ENCODE data around the gene AHDC1.

The AHDC1 gene

DNA sequence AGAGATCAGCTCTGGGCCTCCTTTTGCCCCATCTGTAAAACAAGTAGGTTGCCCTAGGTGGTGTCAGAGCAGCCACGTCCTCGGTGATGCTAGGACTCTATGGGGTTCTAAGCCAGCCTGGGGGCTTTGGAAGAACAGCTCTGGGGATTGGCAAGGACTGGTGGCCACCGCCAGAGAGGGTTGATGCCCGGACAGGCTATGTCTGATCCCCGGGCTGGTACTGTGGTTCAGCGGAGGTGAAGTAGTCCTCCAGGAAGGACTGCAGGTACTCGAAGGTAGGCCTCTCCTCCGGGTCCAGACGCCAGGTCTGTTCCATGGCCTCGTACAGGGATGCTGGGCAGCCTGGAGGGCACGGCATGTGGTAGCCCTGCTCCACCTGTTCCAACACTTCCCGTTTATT lies 8.8 kb upstream of the AHDC1 start:
- DNase-seq = no peak

DNA sequence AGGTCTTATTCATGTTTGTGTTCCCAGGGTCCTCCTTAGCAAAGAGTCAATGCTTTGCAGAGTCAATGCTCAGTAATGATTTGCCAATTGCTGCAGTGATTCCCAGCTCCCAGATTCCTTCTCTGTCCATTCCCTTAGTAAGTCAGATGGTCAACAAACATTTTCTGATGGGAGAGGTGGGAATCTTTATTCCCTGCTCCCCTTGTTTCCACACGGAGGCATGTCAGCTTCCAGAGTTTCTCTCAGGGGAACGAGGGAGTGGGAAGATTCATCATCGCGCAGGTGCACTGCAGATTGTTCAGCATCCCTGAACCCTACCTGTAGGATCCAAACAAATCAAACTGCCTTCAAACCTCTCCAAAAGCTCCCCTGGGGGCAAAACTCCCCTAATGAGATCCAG lies 7.5 kb upstream of the AHDC1 start:
- no peak for DNase-seq

DNA sequence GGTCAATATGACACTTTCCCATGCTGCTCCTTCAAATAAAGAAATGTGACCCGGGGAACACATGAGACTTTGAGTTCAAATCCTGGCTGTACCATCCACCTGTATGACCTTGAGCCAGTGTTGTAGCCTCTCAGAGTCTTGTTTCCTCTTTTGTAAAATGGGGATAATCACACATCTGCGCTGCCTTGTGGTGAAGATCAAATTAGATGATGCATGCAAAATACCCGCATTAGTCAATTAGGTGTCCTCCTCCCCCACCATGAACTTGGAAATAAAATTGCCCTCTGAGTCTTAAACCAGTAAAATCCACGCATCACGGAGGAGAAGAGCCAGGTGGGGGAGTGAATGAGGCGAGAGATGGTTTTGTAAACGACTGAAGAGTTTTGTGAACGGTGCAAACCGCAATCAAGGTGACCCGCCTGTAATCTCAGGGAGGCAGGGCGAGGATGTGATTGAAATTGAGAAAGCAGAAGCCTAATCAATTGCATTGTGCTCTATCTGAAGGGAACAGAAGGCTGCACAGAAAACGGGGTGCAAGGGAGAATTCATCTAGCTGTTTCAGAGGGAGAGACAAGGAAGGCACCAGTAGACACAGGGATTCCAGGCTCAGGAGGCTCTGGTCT lies 5.8 kb upstream of the AHDC1 start:
- no peak for DNase-seq

DNA sequence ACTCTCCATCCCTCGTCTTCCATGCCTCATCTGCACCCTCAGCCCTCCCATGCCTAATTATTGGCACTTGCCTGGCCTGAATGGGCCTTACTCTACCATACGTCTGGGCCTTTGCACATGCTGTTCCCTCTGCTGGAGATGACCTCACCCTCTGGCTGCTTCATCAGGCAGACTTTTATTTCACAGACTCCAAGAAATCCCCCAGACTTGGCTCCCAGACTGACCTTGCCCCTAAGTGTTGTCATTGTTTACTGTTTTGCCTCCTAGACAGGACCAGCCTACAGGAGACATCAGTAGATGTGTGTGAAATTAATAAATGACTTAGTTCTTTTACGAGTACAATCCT lies 5.2 kb upstream of the AHDC1 start:
- DNase-seq = peak; percentile 28

DNA sequence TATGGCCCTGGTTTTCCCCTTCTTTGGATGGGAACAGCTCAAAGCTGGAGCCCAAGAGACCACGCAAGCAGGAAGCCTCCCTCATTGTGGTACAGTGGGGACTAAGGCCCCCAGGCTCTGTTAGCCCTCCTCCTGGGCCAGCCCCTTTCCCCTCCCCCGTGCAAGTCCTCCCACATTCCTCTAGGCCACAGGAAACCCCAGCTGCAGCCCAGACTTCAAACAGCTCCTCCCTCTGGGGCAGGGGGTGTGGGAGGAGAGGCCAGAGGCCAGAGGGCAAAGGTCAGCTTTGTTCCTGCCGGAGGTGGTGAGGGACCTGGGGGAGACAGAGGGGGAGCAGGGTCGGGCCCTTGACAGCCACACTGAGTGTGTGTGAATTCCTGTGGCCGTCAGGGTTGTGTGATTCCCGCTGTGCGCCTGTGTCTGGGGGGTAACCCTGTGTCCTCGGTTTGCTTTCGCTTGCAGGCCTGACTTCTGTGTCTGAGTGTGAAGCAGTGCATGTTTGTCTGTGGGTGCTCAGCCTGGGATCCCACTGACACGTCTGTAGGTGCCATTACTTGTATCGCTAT lies 3.4 kb upstream of the AHDC1 start:
- DNase-seq = no peak

DNA sequence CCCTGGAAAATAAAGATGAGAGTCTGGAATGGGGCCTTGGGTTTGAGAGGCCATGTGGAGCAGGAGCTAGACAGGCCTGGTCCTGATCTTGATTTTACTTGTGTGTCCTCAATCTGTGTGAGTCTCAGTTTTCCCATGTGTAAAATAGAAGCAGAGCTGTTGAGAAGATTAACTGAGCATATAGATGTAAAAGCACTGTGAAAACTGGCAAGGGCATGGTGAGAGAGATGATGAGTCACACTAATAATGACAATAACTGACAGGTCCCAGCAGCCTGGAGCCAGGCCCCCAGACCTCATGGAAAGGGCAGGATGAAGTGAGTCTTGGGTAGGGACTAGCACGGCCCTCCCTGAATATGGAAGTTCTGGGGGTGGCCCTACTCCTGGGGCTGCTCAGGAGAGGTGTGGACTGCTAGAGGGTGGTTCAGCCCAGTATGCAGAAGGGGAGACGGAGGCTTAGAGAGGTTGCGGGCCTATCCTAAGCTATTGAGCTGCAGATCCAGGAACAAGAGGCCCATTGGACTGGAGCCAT lies 2.8 kb upstream of the AHDC1 start:
- DNase-seq = no peak

DNA sequence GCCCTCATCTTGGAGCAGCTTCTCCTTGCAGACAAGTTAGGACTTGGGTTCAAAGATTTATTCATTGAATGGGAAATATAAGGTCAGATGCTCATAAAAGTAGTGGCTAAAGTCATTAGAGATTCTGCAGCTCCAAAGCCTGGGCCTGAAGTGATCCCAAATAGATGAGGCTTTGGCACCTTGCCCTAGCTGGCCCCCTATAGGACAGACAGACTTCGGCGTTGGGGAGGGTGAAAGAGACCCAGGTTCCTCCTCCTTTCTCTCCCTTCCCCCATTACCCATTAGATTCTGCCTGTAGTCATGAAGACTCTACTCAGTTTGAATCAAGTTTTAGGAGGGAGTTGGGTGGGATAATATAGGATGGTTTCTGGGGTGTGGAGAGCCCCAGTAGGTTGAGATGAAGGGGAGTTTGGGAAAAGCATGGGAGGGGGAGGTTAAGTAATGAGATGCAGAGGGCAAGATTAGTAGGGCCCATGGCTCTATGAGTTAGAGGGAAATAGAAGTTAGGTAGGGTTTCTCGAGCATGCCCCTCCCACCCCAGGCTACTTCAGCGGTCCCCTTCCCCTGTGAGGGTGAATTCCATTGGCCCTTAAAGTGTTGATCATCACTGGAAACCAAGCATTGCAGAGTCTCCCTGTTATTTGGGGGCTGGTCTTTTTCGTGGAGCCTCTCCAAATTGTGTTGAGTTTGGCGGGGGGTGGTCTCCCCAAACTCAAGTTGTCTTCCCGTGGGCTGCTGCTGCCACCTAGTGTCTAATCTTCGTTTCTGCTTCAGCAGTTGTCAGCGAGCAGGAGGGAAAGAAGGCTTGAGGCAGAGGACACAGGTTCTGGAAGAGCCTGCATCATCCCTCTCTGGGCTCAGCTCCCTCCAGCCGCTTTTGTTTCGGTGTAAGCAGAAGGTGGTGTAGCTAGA lies 2.1 kb upstream of the AHDC1 start:
- DNase-seq = peak; percentile 21

DNA sequence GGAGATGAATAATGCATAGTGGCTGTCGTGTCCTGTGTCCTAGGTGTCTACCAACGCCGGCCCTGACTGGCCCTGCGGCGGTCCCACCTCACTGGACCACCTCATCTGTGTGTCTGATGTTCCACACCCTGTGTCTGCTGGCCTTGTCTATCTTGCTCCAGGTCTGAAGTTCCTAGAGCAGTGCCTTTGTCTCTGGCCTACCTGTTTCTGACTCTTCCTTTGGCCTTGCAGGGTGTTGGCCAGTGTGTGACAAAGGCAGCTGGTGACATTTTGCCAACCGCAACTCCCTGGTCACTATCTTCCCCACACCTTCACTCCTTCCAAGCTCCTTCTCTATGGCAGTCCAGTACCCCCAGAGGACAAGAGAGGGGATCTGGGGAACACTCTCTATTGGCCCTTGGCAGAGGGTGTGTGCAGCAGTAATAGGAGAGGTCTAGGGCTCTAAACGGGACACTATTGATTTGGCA lies 1.4 kb upstream of the AHDC1 start:
- DNase-seq = no peak

DNA sequence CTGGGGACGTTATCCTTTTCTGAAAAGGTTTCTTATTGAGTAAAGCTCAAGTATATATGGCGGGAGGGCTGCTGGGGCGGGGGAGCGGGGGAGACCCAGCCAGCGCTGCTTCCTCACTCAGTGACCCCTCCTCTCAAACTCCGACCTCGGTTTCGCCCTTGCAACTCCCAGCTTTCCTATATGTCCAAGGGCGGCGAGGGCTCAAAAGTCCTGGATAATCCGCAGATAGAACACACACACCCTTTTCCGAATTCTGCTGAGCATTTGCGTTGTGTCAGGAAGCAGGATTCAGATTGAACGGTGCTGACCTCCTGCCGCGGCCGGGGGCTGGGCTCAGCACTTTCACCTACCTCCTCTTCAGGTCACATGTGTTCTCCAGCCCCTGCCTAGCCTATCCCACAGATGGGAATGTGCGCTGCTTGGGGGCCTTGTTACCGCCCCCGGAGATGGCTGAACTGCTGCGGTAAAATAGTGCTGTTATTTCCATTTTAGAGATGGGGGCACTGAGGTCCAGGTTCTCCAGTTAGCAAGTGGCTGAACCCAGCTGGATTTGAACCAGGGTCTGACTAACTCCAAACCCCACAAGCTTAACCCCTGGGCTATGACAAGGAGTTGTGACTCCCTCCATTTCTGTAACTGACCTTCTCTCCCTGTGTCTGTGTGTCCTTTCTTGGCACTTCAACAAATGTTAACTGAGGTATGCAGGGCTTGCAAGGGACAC lies 795 bp upstream of the AHDC1 start:
- DNase-seq = no peak

DNA sequence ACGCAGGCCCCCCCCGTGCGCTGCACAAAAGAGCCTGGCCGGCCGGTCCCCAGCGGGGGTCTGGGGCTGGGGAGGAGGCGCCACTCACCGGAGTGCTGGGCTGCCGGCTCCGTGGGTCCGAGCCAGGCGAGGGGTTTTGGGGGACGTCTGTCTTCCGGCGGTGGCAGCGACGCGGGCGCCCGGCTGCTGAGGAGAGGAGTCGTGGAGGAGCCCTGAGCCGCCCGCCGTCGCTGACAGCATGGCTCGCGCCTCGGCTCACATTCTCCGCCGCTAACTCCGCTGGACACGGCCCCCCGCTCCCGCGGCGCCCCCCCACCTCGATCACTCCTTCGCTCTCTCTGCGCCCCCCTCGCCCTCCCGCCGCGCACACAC lies 649 bp downstream of the AHDC1 start:
- DNase-seq = no peak

DNA sequence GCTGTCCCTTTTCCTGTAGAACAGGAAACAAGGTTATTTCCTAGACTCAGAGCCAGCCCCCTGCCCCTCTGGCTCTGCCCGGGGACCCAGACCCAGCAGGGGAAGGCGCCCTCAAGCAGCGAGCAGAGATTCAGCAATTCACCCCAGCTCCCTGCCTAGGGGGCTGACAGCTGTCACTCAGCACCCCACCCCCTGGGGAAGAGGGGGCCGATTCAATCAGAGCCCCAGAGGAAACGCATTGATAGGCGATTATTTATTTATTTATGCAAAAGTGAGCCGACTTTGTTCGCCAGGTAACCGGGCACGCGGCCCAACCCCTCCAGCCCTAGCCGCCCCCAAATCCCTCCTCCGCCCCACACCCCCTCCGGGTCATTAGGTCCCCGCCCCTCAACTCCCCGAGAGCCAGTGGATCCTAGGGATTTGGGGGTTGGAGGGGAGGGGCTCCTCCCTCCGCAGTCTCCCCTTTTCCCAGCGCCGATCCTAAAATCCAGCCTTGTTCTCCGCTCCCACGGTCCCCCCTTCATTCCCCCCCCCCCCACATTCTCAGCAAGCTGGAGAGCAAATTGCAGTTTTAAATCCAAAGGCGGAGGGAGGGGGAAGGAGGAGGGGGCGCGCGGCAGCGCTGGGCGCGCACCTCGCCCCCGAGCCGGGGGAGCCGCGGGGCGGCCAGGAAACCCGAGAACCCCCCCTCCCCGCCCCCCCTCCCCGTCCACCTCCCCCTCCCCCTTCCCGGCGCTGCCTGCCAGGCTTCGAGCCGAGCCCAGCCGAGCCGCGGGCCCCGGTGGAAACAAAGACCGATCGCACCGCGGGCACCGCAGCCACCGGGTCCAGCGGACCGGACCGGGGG lies 1.3 kb downstream of the AHDC1 start:
- DNase-seq = no peak

DNA sequence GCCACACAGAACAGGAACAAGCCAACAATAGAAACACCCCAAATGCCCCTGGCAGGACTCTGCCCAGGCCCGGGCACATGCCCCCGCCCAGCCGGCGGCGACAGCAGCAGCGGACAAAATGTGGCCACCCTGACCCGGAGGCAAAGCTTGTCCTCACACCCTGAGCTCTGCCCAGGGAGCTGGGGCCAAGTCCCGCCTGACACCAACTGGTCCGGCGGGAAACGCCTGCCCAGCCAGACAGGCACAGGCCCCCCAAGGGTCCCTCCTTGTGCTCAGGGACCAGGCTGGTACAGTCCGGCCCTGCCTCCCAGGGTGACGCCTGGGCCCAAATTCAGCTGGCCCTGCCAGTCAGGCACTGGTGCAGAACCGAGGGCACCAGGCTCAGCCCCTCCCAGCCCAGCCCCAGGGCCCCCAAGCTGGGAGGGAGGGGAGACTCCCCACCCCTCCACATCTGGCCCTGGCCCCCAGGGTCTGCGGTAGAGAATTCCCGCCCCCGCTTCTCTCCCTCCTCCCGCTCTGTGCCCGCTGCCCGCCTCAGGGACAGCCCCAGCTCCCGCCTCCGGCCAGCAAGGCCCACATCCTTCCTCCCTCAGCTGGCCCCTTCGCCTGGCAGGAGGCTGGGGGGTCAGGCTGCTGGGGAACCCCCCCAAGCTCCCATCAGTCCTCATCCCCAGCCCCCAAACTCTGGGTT lies 2.0 kb downstream of the AHDC1 start:
- DNase-seq = no peak

DNA sequence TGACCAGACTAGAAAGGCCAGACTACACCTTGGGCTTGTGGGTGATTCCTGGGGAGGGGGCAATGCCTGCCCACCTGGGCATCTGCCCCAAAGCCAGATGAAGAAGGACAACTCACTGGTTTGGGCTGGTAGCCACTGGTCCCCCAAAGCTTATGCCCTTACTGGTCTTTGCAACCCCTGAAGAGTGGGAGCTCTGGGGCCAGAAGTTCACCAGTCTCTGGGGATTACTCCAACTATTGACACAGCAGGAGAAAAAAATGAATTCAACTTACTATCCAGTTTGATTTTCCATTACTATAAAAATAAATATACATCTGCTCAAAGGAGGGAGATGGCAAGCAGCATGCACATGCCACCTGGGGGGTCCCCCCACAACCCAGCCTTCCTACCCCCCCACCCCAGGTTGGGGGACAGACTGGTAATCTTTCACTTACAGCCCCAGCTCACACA lies 2.6 kb downstream of the AHDC1 start:
- no peak for DNase-seq

DNA sequence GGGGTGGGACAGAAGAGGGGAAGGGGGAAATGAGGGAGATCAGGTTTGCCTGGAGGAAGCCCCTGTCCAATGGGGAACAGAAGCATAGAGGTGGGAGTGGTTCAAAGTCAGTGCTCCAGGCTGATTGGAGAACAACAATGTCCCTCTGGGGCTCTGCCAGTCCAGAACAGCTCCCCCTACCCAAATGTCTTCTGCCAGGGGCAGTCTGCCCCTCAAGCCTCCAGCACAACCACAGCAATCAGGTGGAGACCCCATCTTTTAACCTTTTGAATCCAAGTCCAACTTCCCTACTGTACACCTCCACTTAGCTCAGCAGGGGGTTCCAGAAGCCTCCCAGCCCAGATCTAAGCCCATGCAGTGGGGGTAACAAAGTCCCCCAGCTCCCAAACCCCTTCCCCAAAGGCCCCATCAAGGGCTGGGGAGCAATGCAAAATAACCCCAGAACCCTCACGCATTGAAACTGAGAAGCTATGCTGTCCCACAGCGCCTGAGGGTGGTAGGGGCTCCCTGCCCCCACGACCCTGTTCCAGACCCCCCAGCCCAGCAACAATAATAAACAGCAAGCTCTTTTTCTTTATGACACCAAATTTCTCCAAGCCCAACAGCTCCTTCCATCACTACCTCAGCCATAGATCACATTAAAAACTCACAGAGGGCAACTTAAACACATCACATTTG lies 3.3 kb downstream of the AHDC1 start:
- DNase-seq = no peak

DNA sequence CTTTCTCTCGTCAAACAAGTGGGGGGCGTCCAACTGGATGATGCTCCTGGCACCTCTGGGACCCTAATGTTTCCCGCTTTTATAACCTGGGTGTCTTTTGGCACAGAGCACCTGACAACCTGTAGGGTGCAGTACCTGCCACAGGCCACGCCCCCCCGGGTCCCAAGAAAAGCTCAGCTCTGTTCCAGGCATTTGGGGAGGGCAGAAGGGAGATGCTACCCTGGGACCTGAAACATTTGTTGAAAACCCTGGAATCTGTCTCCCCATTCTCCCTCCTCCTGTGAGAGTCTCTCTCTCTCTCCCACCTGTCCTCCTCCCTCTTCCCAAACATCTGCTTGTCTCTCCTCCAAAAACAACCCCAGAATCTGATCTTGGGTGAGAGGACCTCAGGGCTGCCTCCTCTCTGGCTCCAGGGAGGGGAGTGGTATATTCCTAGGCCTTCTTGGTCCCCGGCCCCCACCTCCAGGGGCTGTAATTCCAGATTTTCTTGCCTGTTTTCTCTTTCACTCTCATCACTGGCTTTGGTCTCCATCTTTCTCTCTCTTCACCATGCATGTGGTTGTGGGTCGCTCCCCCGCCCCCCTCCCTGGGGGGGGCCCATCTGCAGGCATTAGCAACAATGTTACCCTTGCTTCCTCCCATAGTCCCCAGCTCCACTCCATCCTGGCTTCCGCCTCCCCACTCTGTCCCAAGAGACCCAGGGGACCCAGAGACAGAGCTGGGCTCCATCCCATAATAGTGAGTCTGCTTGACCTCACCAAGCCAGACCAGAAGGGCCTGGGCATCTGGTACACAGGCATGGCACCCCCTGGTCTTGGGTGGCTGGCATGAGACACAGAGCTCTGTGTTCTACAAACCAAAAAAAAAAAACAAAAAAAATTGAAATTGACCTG lies 4.1 kb downstream of the AHDC1 start:
- DNase-seq = no peak

DNA sequence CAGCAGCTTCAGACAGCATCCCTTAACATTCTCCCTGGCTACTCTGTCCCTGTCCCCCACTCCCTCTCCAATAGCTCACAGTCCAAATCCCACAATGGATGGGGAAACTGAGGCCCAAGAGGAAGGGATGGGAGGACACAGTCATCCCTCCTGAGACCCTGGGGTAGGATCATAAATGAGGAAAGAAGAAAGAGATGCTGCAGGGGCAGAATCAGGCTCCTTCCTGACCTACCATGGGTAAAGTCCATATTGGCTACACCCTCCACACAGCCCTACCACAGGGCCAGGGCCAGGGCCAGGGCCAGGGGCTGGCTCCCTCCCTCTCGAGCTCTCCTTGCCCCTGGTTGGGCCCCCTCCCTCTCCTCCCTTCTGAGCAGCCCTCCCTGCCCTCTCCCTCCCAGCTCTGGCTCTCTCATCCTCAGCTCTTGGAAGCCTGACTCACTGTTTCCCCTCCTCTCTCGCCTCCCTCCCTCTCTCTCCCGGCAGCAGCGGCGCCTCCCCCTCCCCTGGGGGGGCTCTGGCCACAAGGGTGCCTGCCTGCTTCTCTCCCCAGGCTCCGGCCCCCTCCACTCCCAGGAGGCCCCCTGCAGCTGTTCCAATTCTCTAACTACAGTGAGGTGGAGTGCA lies 4.9 kb downstream of the AHDC1 start:
- DNase-seq = no peak

DNA sequence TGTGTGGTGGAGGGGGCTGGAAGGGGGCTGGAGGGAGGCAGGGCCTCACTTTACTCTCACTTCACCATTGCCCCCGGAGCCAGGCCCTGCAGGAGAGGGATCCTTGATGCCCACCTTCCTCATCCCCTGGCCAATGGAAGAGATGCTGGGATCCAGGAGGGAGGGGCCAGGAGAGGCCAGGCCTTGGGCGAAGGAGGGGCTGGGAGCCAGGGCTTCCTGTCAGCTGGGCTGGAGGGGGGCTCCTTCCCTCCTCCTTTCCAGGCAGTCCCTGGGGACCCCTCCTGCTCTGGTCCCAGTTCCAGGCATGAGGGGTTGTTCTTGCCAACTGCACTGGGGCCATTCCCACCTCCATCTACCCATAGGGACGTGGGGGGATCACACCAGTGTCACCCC lies 5.7 kb downstream of the AHDC1 start:
- no peak for DNase-seq

DNA sequence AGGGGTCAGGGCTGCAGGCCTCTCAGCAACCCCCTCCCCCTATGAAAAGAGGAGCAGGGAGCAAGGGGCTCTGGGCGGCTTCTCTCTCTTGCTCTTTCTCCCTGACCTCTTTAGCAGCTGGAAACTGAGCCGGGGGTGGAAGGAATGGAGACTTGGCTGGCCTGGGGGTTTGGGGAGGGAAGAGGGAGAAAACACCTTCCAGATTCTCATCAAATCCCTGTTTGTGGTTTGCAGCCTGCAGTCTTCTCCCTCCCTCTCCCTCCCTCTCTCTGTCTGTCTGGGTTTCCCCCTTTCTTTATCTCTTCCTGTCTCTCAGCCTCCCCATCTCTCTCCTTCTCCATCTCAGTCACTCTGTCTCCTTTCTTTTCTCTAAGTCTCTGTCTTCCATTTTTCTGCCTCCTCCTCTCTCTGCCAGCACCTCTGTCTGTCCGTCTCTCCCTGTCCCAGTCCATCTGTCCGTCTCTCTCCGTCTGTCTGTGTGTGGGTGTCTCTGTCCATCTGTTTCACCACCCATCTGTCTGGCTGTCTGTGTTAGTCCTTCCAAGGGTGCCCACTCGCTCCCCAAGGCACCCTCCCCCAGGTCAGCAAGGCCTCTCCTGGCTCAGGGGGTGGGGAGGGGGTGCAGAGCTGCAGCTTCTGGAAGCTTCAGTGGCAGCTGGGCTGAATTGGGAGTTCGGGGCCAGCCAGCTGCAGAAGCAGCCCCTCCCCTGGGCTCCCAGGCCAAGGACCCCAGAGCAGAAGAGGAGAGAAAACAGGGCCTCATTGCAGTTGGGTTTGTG lies 6.2 kb downstream of the AHDC1 start:
- DNase-seq = no peak

DNA sequence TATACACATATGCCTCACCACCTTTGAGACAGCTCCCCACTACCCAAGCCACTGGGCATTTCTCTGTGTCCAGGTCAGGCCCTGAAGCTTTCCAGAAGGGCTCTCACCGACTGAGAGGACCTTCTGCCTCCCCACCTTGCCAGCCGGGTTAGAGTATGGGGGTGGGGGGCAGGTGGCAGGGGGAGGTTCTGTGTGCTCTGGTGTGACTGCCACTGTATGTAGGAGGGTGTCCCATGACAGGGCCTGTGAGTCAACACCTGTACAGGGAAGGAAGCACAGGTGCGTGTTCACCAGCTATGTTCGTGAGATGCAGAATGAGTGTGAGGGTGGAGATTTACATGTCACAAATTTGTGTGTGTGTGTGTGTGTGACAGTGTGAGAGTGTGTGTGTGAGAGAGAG lies 7.0 kb downstream of the AHDC1 start:
- DNase-seq = no peak

Data from NK-92 treated with Interleukin-12 subunit alpha and Interleukin-12 subunit beta, amount 100 ng/mL, for 24 hours (cell line).